ENCODE data around the gene KSR2. TPM values are rescaled to one million over a fixed set of nuclear protein-coding genes. Genes with fewer than 3 reads are reported as not detected.
"Not testable (repeated sequence)": the region's sequence is repeated elsewhere in the genome, so short reads cannot be mapped to it uniquely, and the experiment has no call there.

Gene KSR2
- total RNA-seq, 1 experiment from 2014 or later, result 0.15 TPM

GRCh38 chr12:117800711-117801110, 168.1 kb downstream of the KSR2 start:
- DNase-seq (ENCODE audit: low read depth, low spot score); H3K27ac ChIP-seq (ENCODE audit: low read length); in situ Hi-C loops (cut with HindIII; ENCODE audit: low pct_unique_long_range_greater_than_20kb, low sequenced_read_pairs); ATAC-seq; POLR2A ChIA-PET; H3K4me1 ChIP-seq (ENCODE audit: control insufficient read depth, insufficient read depth, low read length); H3K4me3 ChIP-seq (ENCODE audit: low read depth in 2 of 2, low read length in 2 of 2); H3K9me3 ChIP-seq (ENCODE audit: control insufficient read depth, insufficient read depth, low read depth, low read length); BruUV-seq (replicated peaks); H3K27me3 ChIP-seq (ENCODE audit: control insufficient read depth, insufficient read depth, low read length); H3K36me3 ChIP-seq (ENCODE audit: control insufficient read depth, insufficient read depth, low read length); intact Hi-C loops (cut with micrococcal nuclease; ENCODE audit: unreplicated experiment): not testable (repeated sequence)
- CTCF ChIA-PET, result interaction anchor here (0.6 kb wide), 1 partner anchor 57 kb away, joined by 3 read pairs; no protein-coding TSS in a partner anchor

GRCh38 chr12:117797202-117797601, 171.6 kb downstream of the KSR2 start:
- no peaks in the 10 kb centered on the region for H3K4me1 ChIP-seq (ENCODE audit: control insufficient read depth, insufficient read depth, low read length)
- peaks cover 4% of the 10 kb centered on the region; the same call in 1 of the 2 replicates for H3K27me3 ChIP-seq (ENCODE audit: control insufficient read depth, insufficient read depth, low read length)
- no peaks in the 10 kb centered on the region for H3K36me3 ChIP-seq (ENCODE audit: control insufficient read depth, insufficient read depth, low read length)
- no TSS peak for BruUV-seq (replicated peaks)
- ChIA-PET POLR2A (no interaction called here), CTCF (no interaction called here)
- in situ Hi-C loops (cut with HindIII; ENCODE audit: low pct_unique_long_range_greater_than_20kb, low sequenced_read_pairs), result no loop called here
- no peaks in the 10 kb centered on the region for H3K9me3 ChIP-seq (ENCODE audit: control insufficient read depth, insufficient read depth, low read depth, low read length)
- intact Hi-C loops (cut with micrococcal nuclease; ENCODE audit: unreplicated experiment), result no loop called here
- DNase-seq (ENCODE audit: low read depth, low spot score) (no peak), ATAC-seq (no peak)
- H3K27ac ChIP-seq (ENCODE audit: low read length), result no peak overlapping the region
- TF ChIP-seq TCF7L2 (IDR thresholded peaks at IDR 0.05; ENCODE audit: low read depth, low read length), result no peak
- TF ChIP-seq REST (IDR thresholded peaks at IDR 0.05; ENCODE audit: insufficient read depth in 1 of 2, low read depth in 2 of 2, low read length in 1 of 2), result no peak
- TF ChIP-seq CTCF (IDR thresholded peaks at IDR 0.05), result no peak
- TF ChIP-seq SIN3A (IDR thresholded peaks at IDR 0.05; ENCODE audit: borderline replicate concordance, insufficient read depth, low read depth, low read length), result no peak
- TF ChIP-seq POLR2AphosphoS5 (IDR thresholded peaks at IDR 0.05; ENCODE audit: low read depth, low read length), result no peak
- no peak overlapping the region for H3K4me3 ChIP-seq (ENCODE audit: low read depth in 2 of 2, low read length in 2 of 2)

GRCh38 chr12:117792877-117793424, 175.8 kb downstream of the KSR2 start:
- POLR2A ChIA-PET, result no interaction called here
- CTCF ChIA-PET, result no interaction called here
- Histone ChIP-seq H3K4me3 (ENCODE audit: low read depth in 2 of 2, low read length in 2 of 2) (no peak overlapping the region), H3K4me1 (ENCODE audit: control insufficient read depth, insufficient read depth, low read length) (no peaks in the 10 kb centered on the region), H3K9me3 (ENCODE audit: control insufficient read depth, insufficient read depth, low read depth, low read length) (no peaks in the 10 kb centered on the region), H3K36me3 (ENCODE audit: control insufficient read depth, insufficient read depth, low read length) (no peaks in the 10 kb centered on the region), H3K27me3 (ENCODE audit: control insufficient read depth, insufficient read depth, low read length) (peaks cover 3% of the 10 kb centered on the region; the same call in 1 of the 2 replicates), H3K27ac (ENCODE audit: low read length) (no peak overlapping the region)
- TF ChIP-seq POLR2AphosphoS5 (IDR thresholded peaks at IDR 0.05; ENCODE audit: low read depth, low read length) (no peak), REST (IDR thresholded peaks at IDR 0.05; ENCODE audit: insufficient read depth in 1 of 2, low read depth in 2 of 2, low read length in 1 of 2) (no peak), CTCF (IDR thresholded peaks at IDR 0.05) (no peak), TCF7L2 (IDR thresholded peaks at IDR 0.05; ENCODE audit: low read depth, low read length) (no peak), SIN3A (IDR thresholded peaks at IDR 0.05; ENCODE audit: borderline replicate concordance, insufficient read depth, low read depth, low read length) (no peak)
- DNase-seq (ENCODE audit: low read depth, low spot score), result no peak
- BruUV-seq (replicated peaks), result no TSS peak
- ATAC-seq, result no peak
- intact Hi-C loops (cut with micrococcal nuclease; ENCODE audit: unreplicated experiment), result no loop called here
- in situ Hi-C loops (cut with HindIII; ENCODE audit: low pct_unique_long_range_greater_than_20kb, low sequenced_read_pairs), result no loop called here
